ENCODE data around the gene PPM1N.

Gene PPM1N

GRCh38 chr19:45474606-45475521 is 23.4 kb upstream of the PPM1N start:
- H3K4me1 ChIP-seq = peaks cover 0 to 28% (median 15%) of the 10 kb centered on the region in 4 donors
- no peak overlapping the region for H3K4me3 ChIP-seq
- H3K27ac ChIP-seq = no peak overlapping the region
- H3K36me3 ChIP-seq = no peaks in the 10 kb centered on the region
- H3K27me3 ChIP-seq = peaks cover 0 to 3% of the 10 kb centered on the region in 2 donors
- H3K9me3 ChIP-seq = no peaks in the 10 kb centered on the region
- DNase-seq = no peak
- TF ChIP-seq, protein P1, sequence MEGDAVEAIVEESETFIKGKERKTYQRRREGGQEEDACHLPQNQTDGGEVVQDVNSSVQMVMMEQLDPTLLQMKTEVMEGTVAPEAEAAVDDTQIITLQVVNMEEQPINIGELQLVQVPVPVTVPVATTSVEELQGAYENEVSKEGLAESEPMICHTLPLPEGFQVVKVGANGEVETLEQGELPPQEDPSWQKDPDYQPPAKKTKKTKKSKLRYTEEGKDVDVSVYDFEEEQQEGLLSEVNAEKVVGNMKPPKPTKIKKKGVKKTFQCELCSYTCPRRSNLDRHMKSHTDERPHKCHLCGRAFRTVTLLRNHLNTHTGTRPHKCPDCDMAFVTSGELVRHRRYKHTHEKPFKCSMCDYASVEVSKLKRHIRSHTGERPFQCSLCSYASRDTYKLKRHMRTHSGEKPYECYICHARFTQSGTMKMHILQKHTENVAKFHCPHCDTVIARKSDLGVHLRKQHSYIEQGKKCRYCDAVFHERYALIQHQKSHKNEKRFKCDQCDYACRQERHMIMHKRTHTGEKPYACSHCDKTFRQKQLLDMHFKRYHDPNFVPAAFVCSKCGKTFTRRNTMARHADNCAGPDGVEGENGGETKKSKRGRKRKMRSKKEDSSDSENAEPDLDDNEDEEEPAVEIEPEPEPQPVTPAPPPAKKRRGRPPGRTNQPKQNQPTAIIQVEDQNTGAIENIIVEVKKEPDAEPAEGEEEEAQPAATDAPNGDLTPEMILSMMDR (IDR thresholded peaks at IDR 0.05) = no peak
- intact Hi-C loops (cut with DNase I; ENCODE audit: low total_unique reads) = no loop called here

GRCh38 chr19:45475537-45476291 is 22.5 kb upstream of the PPM1N start:
- TF ChIP-seq, protein P1 (IDR thresholded peaks at IDR 0.05) = no peak
- H3K4me3 ChIP-seq = no peak overlapping the region
- intact Hi-C loops (cut with DNase I; ENCODE audit: low total_unique reads) = no loop called here
- H3K36me3 ChIP-seq = no peaks in the 10 kb centered on the region
- no peak overlapping the region for H3K27ac ChIP-seq
- no peaks in the 10 kb centered on the region for H3K9me3 ChIP-seq
- no peak for DNase-seq
- peaks cover 0 to 19% (median 9%) of the 10 kb centered on the region in 4 donors for H3K4me1 ChIP-seq
- peaks cover 0 to 3% of the 10 kb centered on the region in 2 donors for H3K27me3 ChIP-seq

- Histone ChIP-seq H3K4me1 (peaks cover 0 to 19% (median 8%) of the 10 kb centered on the region in 4 donors), H3K36me3 (no peaks in the 10 kb centered on the region), H3K9me3 (no peaks in the 10 kb centered on the region), H3K4me3 (no peak overlapping the region), H3K27ac (no peak overlapping the region), H3K27me3 (peaks cover 0 to 3% of the 10 kb centered on the region in 2 donors)
- TF ChIP-seq, protein P1 (IDR thresholded peaks at IDR 0.05) = no peak
- intact Hi-C loops (cut with DNase I; ENCODE audit: low total_unique reads) = no loop called here
- no peak for DNase-seq
Measured at GRCh38 chr19:45476304-45476703, 21.9 kb upstream of the PPM1N start.

GRCh38 chr19:45477186-45477585 is 21.1 kb upstream of the PPM1N start:
- intact Hi-C loops (cut with DNase I; ENCODE audit: low total_unique reads) = no loop called here
- no peaks in the 10 kb centered on the region for H3K36me3 ChIP-seq
- peak overlapping the region in 1 of 2 donors; percentile 98 for H3K27ac ChIP-seq
- TF ChIP-seq, protein P1 (IDR thresholded peaks at IDR 0.05) = no peak
- H3K27me3 ChIP-seq = peaks cover 0 to 3% of the 10 kb centered on the region in 2 donors
- DNase-seq = no peak
- H3K4me3 ChIP-seq = no peak overlapping the region
- no peaks in the 10 kb centered on the region for H3K9me3 ChIP-seq
- H3K4me1 ChIP-seq = peaks cover 0 to 18% (median 8%) of the 10 kb centered on the region in 4 donors

DNA sequence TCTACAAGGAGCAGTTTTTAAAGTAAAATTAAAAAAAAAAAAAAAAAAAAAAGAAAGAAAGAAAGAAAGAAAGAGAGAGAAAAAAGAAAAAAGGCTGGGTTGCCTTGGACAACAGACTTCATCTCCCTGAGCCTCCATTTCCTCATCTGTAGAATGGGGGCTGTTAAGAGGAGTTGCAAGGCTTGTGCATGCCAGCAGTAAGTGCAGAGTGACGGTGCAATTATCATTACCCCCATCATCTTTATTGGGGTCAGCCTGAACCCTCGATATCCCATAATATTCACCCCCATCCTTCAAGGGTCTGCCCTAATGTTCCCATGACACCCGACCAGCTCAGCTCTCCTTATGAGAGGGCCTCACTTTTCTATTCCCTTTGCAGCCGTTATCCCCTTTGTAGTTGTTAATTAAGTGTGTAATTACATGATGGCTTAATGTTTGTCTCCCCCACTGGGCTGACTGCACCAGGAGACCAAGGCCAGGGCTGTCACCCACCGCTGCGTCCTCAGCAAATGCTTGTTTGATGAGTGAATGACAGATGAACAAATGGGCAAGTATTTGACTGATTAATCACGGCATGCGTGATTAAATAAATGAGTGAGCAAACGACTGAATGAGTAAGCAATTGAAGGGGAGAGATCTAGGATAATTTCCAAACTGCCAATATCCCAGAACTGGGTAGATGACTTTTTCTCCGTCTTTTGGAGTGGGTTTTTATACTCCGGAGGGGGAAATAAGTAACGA is 20.4 kb upstream of the PPM1N start:
- TF ChIP-seq, protein P1 (IDR thresholded peaks at IDR 0.05) = no peak
- Histone ChIP-seq H3K4me1 (peaks cover 0 to 12% (median 8%) of the 10 kb centered on the region in 4 donors), H3K27ac (peak overlapping the region; percentile 94 to 98), H3K36me3 (no peaks in the 10 kb centered on the region), H3K9me3 (no peaks in the 10 kb centered on the region), H3K4me3 (peak overlapping the region; percentile 51 to 55), H3K27me3 (peaks cover 0 to 3% of the 10 kb centered on the region in 2 donors)
- intact Hi-C loops (cut with DNase I; ENCODE audit: low total_unique reads) = loop anchor here (2.0 kb wide), 1 partner anchor 39 kb away; no protein-coding TSS in a partner anchor
- DNase-seq = no peak

Measured in tibial artery (tissue), 4 donors.